Measurements from ENCODE around the gene KCNIP1. TPM values are rescaled to one million over a fixed set of nuclear protein-coding genes. Genes with fewer than 3 reads are reported as not detected.

KCNIP1 gene
- total RNA-seq, 1 experiment from 2014 or later: not detected

DNA sequence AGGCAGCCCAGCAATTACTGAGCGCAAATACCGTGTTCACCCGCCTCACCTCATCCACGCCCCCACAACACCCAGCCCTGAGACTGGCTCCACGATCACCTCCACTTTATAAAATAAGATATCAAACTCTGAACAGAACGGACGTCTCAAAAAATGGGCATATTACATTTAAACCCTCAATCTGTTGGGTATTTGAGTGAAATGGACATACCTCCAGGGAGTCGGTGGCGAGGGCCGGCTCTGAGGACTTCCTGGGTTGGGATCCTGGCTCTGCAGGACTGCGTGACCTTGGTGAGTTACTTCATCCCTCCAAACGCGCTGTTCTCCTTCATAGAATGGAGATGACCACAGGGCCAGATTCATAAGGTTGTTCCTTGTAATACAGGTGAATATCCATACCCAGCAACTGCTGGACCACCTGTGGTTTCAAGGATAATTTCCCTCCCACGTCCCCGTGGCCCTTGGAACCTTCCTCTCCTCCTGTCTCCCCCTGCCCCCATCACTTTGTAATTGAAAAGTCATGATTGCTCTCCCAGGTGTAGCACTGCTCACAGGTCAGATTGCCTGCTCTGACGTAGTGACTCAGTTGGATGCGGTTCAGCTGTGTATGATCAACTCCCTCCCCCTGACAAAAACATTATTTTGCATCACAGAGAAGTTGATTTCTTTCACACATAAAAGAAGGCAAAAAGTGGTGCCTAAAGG, 135.6 kb downstream of the KCNIP1 start:
- Histone ChIP-seq H3K27ac (ENCODE audit: low read length) (no peak overlapping the region), H3K9me3 (ENCODE audit: control insufficient read depth, insufficient read depth, low read depth, low read length) (no peaks in the 10 kb centered on the region), H3K27me3 (ENCODE audit: control insufficient read depth, insufficient read depth, low read length) (peaks cover 3% of the 10 kb centered on the region; the same call in 1 of the 2 replicates), H3K4me3 (ENCODE audit: low read depth in 2 of 2, low read length in 2 of 2) (no peak overlapping the region), H3K36me3 (ENCODE audit: control insufficient read depth, insufficient read depth, low read length) (no peaks in the 10 kb centered on the region), H3K4me1 (ENCODE audit: control insufficient read depth, insufficient read depth, low read length) (no peaks in the 10 kb centered on the region)
- POLR2A ChIA-PET: no interaction called here
- in situ Hi-C loops (cut with HindIII; ENCODE audit: low pct_unique_long_range_greater_than_20kb, low sequenced_read_pairs): no loop called here
- DNase-seq (ENCODE audit: low read depth, low spot score) (no peak), ATAC-seq (no peak)
- TF ChIP-seq POLR2AphosphoS5 (IDR thresholded peaks at IDR 0.05; ENCODE audit: low read depth, low read length): no peak
- TF ChIP-seq, protein P1, sequence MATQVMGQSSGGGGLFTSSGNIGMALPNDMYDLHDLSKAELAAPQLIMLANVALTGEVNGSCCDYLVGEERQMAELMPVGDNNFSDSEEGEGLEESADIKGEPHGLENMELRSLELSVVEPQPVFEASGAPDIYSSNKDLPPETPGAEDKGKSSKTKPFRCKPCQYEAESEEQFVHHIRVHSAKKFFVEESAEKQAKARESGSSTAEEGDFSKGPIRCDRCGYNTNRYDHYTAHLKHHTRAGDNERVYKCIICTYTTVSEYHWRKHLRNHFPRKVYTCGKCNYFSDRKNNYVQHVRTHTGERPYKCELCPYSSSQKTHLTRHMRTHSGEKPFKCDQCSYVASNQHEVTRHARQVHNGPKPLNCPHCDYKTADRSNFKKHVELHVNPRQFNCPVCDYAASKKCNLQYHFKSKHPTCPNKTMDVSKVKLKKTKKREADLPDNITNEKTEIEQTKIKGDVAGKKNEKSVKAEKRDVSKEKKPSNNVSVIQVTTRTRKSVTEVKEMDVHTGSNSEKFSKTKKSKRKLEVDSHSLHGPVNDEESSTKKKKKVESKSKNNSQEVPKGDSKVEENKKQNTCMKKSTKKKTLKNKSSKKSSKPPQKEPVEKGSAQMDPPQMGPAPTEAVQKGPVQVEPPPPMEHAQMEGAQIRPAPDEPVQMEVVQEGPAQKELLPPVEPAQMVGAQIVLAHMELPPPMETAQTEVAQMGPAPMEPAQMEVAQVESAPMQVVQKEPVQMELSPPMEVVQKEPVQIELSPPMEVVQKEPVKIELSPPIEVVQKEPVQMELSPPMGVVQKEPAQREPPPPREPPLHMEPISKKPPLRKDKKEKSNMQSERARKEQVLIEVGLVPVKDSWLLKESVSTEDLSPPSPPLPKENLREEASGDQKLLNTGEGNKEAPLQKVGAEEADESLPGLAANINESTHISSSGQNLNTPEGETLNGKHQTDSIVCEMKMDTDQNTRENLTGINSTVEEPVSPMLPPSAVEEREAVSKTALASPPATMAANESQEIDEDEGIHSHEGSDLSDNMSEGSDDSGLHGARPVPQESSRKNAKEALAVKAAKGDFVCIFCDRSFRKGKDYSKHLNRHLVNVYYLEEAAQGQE (IDR thresholded peaks at IDR 0.05; ENCODE audit: insufficient read depth in 1 of 2, low read depth in 2 of 2, low read length in 1 of 2): no peak
- no peak for TF ChIP-seq TCF7L2 (IDR thresholded peaks at IDR 0.05; ENCODE audit: low read depth, low read length)
- no peak for TF ChIP-seq SIN3A (IDR thresholded peaks at IDR 0.05; ENCODE audit: borderline replicate concordance, insufficient read depth, low read depth, low read length)
- TF ChIP-seq, protein P2, sequence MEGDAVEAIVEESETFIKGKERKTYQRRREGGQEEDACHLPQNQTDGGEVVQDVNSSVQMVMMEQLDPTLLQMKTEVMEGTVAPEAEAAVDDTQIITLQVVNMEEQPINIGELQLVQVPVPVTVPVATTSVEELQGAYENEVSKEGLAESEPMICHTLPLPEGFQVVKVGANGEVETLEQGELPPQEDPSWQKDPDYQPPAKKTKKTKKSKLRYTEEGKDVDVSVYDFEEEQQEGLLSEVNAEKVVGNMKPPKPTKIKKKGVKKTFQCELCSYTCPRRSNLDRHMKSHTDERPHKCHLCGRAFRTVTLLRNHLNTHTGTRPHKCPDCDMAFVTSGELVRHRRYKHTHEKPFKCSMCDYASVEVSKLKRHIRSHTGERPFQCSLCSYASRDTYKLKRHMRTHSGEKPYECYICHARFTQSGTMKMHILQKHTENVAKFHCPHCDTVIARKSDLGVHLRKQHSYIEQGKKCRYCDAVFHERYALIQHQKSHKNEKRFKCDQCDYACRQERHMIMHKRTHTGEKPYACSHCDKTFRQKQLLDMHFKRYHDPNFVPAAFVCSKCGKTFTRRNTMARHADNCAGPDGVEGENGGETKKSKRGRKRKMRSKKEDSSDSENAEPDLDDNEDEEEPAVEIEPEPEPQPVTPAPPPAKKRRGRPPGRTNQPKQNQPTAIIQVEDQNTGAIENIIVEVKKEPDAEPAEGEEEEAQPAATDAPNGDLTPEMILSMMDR (IDR thresholded peaks at IDR 0.05): no peak
- CTCF ChIA-PET: interaction anchor here (1.8 kb wide), 1 partner anchor 152 kb away, joined by 10 read pairs; no protein-coding TSS in a partner anchor
- no TSS peak for BruUV-seq (replicated peaks)
- intact Hi-C loops (cut with micrococcal nuclease; ENCODE audit: unreplicated experiment): loop anchor here (2.0 kb wide), 1 partner anchor 151 kb away; no protein-coding TSS in a partner anchor

DNA sequence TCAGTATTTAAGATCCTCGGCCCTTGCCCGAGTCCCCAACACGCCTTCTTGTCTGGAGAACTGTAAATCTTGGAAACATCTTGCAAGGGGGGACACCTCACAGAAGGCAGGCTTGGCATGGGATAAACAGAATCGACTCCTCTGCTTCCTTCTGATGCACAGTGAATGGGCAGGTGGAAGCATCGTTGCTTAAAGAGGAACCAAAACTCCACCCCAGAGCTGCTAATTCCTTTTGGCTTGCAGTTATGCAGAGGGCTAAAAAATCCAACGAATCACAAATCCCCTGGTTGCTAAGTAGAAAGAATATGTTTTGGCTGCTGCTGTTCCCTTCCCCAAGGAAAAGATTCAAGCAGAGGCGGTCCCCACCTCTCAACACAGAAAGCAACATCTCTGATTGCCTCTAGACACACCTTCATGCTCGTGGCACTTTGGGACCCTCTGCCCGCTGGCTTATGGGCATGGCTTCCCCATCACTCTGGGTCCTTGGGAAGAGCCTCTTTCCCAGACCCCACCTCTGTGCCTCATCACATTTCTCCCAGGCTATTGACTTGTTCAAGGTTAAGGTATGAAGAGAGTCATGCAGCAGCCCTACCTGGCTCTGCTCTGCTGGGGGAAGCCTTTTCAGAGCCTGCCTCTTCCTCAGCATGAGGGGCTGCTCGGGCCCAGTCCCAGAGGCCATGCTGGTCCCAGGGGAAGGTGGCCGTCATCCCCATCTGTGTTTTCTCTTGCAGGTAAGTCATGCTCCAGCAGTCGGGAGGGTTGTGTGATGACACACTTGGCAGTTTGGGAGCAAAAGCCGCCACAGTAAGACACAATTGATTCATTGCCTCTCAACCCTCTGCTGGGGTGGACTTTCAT, 137.1 kb downstream of the KCNIP1 start:
- intact Hi-C loops (cut with micrococcal nuclease; ENCODE audit: unreplicated experiment): loop anchor here (10.0 kb wide), 1 partner anchor 704 kb away; no protein-coding TSS in a partner anchor
- no peak for TF ChIP-seq SIN3A (IDR thresholded peaks at IDR 0.05; ENCODE audit: borderline replicate concordance, insufficient read depth, low read depth, low read length)
- no peak for TF ChIP-seq TCF7L2 (IDR thresholded peaks at IDR 0.05; ENCODE audit: low read depth, low read length)
- TF ChIP-seq, protein P1 (IDR thresholded peaks at IDR 0.05; ENCODE audit: insufficient read depth in 1 of 2, low read depth in 2 of 2, low read length in 1 of 2): no peak
- TF ChIP-seq, protein P2 (IDR thresholded peaks at IDR 0.05): no peak
- TF ChIP-seq POLR2AphosphoS5 (IDR thresholded peaks at IDR 0.05; ENCODE audit: low read depth, low read length): no peak
- Histone ChIP-seq H3K27me3 (ENCODE audit: control insufficient read depth, insufficient read depth, low read length) (peaks cover 3% of the 10 kb centered on the region), H3K4me3 (ENCODE audit: low read depth in 2 of 2, low read length in 2 of 2) (no peak overlapping the region), H3K27ac (ENCODE audit: low read length) (no peak overlapping the region), H3K36me3 (ENCODE audit: control insufficient read depth, insufficient read depth, low read length) (no peaks in the 10 kb centered on the region), H3K9me3 (ENCODE audit: control insufficient read depth, insufficient read depth, low read depth, low read length) (no peaks in the 10 kb centered on the region), H3K4me1 (ENCODE audit: control insufficient read depth, insufficient read depth, low read length) (no peaks in the 10 kb centered on the region)
- DNase-seq (ENCODE audit: low read depth, low spot score): no peak
- ChIA-PET POLR2A (no interaction called here), CTCF (no interaction called here)
- no peak for ATAC-seq
- in situ Hi-C loops (cut with HindIII; ENCODE audit: low pct_unique_long_range_greater_than_20kb, low sequenced_read_pairs): no loop called here
- no TSS peak for BruUV-seq (replicated peaks)

All from Panc1 (cell line).